ENCODE measurements around the gene LYPD3.

DNA sequence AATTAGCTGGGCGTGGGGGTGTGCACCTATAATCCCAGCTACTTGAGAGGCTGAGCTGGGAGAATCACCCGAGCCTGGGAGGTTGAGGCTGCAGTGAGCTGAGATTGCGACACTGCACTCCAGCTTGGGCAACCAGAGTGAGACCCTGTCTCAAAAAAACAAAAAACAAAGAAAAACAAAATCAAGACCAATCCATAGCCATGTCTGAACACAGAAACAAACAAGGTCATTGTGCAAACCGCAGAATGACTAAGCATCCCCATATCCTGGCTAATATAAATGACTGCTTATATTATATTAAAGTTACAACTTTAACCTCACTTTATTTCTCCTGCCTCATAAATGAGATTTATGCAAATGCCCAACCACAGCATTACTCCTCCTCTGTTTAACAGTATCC is 2.3 kb upstream of the LYPD3 start:
- TF ChIP-seq, protein P1, sequence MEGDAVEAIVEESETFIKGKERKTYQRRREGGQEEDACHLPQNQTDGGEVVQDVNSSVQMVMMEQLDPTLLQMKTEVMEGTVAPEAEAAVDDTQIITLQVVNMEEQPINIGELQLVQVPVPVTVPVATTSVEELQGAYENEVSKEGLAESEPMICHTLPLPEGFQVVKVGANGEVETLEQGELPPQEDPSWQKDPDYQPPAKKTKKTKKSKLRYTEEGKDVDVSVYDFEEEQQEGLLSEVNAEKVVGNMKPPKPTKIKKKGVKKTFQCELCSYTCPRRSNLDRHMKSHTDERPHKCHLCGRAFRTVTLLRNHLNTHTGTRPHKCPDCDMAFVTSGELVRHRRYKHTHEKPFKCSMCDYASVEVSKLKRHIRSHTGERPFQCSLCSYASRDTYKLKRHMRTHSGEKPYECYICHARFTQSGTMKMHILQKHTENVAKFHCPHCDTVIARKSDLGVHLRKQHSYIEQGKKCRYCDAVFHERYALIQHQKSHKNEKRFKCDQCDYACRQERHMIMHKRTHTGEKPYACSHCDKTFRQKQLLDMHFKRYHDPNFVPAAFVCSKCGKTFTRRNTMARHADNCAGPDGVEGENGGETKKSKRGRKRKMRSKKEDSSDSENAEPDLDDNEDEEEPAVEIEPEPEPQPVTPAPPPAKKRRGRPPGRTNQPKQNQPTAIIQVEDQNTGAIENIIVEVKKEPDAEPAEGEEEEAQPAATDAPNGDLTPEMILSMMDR (IDR thresholded peaks at IDR 0.05), result no peak
- TF ChIP-seq POLR2A (IDR thresholded peaks at IDR 0.05), result no peak

All from prostate gland (tissue), 2 donors.